DOHH2 (cell line): ENCODE measurements around the gene NRCAM.

Source experiments
- EZH2phosphoT487 ChIP-seq: fragments of 200-600 bp; sonication (generic); IDR thresholded peaks from 2 replicates; pipeline ENCODE4 v1.6.1; 2017; ENCODE audit warnings: borderline replicate concordance, mild to moderate bottlenecking, antibody characterized with exemption, low read length, moderate library complexity, mixed read lengths
- TF ChIP-seq, protein P1 (sequence below): fragments of 200-600 bp; sonication (generic); IDR thresholded peaks from one replicate; pipeline ENCODE4 v1.5.1; 2014; ENCODE audit warnings: antibody characterized with exemption, mild to moderate bottlenecking, low read depth, low read length; ENCODE audit not compliant: poor library complexity, severe bottlenecking

GRCh38 chr7:108296911-108297310, 159.3 kb downstream of the NRCAM start:
- TF ChIP-seq, protein P1, sequence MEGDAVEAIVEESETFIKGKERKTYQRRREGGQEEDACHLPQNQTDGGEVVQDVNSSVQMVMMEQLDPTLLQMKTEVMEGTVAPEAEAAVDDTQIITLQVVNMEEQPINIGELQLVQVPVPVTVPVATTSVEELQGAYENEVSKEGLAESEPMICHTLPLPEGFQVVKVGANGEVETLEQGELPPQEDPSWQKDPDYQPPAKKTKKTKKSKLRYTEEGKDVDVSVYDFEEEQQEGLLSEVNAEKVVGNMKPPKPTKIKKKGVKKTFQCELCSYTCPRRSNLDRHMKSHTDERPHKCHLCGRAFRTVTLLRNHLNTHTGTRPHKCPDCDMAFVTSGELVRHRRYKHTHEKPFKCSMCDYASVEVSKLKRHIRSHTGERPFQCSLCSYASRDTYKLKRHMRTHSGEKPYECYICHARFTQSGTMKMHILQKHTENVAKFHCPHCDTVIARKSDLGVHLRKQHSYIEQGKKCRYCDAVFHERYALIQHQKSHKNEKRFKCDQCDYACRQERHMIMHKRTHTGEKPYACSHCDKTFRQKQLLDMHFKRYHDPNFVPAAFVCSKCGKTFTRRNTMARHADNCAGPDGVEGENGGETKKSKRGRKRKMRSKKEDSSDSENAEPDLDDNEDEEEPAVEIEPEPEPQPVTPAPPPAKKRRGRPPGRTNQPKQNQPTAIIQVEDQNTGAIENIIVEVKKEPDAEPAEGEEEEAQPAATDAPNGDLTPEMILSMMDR, result no peak
- TF ChIP-seq EZH2phosphoT487, result no peak
